GM18873 (cell line): ENCODE data around the gene KCNJ9.
"Not testable (repeated sequence)": the region's sequence is repeated elsewhere in the genome, so short reads cannot be mapped to it uniquely, and the experiment has no call there.

Experiments
- ATAC-seq: cut with Tn5 transposase; IDR thresholded peaks from one replicate; pipeline ENCODE4 v1.9.1; 2021; ENCODE audit warnings: mild to moderate bottlenecking, moderate library complexity, moderate number of reproducible peaks; ENCODE audit not compliant: unreplicated experiment, low FRiP score

KCNJ9 gene

GRCh38 chr1:160120797-160121196 is 39.5 kb downstream of the KCNJ9 start:
- ATAC-seq, result no peak

DNA sequence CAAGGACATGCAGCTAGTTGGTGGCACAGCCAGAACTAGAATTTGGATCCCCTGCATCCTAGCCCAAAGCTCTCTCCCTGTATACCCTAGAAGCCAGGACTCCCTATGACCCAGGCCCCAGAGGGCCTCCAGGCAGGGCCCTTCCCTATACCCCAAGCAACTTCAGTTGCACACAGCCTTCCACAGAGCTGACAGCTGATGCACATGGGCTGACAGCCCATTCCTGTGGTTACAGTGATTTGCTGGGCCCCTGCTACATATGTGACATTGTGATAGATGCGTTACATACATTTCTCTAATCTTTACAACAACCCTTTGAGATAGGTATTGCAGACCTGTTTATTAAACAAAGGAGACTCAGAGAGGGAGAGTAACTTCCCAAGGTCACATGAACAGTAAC is 40.0 kb downstream of the KCNJ9 start:
- no peak for ATAC-seq

DNA sequence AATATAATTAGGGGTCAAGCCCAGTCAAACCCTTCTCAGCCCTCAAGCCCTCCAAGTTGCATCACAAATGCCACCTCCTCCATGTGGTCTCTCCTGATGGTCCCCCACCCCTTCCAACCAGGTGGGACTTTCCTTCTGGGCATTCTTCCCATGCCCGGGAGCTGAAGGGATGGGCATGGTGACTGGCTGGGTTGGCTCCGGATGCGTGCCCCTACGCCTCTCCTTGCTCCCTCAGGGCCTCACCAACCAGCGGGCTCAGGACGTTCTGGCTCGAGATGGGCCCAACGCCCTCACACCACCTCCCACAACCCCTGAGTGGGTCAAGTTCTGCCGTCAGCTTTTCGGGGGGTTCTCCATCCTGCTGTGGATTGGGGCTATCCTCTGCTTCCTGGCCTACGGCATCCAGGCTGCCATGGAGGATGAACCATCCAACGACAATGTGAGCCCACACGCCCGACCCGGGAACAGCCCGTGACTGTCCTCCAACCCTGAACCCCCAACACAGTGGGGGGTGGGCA is 41.7 kb downstream of the KCNJ9 start:
- no peak for ATAC-seq

- no peak for ATAC-seq
Observed at GRCh38 chr1:160123726-160124125, 42.4 kb downstream of the KCNJ9 start.

DNA sequence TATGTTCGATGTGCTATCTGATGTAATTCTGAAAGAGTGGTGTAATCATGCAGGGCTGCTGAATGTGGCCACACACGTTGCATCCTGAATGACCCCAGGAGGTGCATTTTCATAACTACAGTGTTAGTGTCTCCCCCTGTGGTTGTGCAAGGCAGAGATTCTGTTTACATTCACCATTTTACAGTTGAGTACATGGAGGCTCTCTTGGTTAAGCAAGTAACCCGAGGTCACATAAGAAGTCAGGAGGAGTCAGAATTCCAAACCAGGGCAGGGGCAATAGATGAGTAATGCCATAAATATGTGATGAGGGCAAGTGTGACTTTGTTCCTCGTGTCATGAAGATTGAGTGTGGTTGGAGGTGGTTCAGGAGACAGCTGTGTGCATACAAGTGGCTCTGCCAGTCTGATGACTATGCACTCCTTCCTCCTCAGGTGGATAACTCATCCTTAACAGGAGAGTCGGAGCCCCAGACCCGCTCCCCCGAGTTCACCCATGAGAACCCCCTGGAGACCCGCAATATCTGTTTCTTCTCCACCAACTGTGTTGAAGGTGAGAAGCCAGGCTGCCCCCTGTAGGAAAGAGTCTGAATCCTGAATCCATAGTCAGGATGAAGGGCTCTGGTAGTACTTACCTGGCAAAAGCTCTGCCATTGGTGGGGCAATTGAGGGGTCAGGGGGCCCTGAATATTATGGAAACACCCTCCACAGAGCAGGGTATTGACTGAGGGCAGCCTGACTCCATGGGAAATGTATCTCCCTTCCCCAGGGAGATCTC is 43.6 kb downstream of the KCNJ9 start:
- ATAC-seq, result no peak

- no peak for ATAC-seq
Observed at GRCh38 chr1:160125746-160126145, 44.4 kb downstream of the KCNJ9 start.

DNA sequence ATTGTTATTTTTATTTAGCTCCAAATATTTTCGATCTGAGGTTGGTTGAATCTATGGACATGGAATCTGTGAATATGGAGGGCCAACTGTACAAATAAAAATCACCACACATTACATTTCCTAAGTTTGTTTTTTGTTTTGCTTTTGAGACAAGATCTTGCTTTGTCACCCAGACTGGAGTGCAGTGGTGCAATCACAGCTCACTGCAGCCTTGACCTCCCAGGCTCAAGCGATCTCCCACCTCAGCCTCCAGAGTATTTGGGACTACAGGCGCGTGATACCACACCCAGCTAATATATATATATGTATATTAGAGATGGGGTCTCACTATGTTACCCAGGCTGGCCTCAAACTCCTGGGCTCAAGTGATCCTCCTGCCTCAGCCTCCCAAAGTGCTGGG is 45.0 kb downstream of the KCNJ9 start:
- ATAC-seq, result not testable (repeated sequence)

GRCh38 chr1:160127381-160127780 is 46.0 kb downstream of the KCNJ9 start:
- ATAC-seq, result no peak

DNA sequence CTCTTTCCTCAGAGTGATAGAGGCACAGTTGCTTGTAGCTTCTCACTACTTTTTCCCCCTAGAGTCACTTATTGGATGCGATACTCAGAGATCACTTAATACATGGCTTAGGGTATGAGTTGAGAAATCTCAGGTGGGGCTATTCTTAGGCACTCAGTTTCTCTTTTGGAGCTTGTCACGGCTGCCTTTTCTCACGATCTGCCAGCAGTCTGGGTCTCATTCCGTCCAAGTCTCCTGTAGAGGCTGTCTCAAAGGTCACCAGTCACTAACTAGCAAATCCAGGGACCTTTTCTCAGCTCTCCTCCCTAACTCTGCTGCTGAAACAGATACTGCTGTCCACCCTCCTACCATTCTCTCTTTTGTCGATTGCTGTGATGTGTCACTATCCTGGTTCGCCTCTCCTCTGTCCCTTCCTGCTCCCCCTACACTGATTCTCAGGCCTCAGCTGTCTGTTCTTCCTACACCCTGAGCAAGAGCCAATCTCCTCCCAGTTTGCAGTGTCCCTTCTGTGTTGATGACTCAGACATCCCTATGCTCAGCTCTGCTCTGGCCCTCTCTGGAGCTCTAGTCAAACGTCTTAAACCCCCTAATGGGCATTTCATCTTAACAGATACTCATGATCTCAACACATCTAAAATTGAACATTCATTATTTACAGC is 46.7 kb downstream of the KCNJ9 start:
- no peak for ATAC-seq

DNA sequence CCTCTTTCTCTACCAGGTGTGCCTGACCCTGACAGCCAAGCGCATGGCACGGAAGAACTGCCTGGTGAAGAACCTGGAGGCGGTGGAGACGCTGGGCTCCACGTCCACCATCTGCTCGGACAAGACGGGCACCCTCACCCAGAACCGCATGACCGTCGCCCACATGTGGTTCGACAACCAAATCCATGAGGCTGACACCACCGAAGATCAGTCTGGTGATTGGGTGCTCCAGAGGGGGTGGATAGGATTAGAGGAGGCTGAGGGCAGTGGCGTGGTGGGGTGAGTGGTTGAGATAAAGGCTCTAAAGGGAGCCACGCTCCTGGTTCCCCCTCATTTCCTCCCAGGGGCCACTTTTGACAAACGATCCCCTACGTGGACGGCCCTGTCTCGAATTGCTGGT is 47.3 kb downstream of the KCNJ9 start:
- ATAC-seq, result no peak

- ATAC-seq, result no peak
Observed at GRCh38 chr1:160129046-160129445, 47.7 kb downstream of the KCNJ9 start.

GRCh38 chr1:160129558-160129957 is 48.2 kb downstream of the KCNJ9 start:
- ATAC-seq, result no peak

DNA sequence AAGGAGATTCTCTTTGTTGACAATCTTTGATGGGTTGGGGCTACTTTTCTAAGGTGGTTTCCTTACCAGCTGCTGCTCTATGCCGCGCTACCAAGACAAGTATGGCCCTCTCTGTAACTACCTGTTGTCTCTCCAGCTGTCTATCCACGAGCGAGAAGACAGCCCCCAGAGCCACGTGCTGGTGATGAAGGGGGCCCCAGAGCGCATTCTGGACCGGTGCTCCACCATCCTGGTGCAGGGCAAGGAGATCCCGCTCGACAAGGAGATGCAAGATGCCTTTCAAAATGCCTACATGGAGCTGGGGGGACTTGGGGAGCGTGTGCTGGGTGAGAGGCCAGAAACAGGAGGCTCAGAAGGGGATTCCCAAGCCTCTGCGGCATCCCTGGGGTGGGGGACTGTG is 48.6 kb downstream of the KCNJ9 start:
- ATAC-seq, result no peak

GRCh38 chr1:160130486-160130885 is 49.1 kb downstream of the KCNJ9 start:
- ATAC-seq, result no peak

GRCh38 chr1:160130939-160131338 is 49.6 kb downstream of the KCNJ9 start:
- no peak for ATAC-seq

- ATAC-seq, result no peak
Observed at GRCh38 chr1:160131803-160132565, 50.6 kb downstream of the KCNJ9 start.

DNA sequence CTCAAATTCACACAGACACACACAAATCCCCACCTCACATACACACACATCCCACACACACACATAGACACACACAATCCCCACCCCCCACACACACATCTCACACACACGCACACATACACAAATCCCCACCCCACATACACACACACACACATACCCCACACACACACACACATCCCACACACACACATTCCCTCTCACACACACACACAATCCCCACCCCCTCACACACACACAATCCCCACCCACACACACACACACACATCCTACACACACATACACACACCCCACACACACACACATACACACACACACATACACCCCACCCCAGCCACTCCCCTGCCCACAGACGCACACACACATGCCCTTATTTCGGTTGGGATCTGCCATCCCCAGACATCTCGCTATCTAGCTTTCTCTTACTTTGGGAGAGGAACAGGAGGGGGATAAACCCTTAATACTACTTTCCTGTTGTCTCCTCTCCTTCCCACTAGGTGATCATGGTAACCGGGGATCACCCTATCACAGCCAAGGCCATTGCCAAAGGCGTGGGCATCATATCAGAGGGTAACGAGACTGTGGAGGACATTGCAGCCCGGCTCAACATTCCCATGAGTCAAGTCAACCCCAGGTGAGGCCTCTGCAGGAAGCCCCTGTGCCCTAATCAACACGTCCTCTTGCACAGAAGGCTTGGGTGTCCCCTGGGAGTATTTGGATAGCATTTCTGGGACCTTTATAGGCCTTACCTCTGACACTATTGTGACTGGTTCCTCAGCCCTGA is 52.8 kb downstream of the KCNJ9 start:
- ATAC-seq, result no peak

GRCh38 chr1:160134791-160135572 is 53.6 kb downstream of the KCNJ9 start:
- ATAC-seq, result no peak

GRCh38 chr1:160136121-160136925 is 55.0 kb downstream of the KCNJ9 start:
- no peak for ATAC-seq
